D721Med (cell line): ENCODE data around the gene URGCP.
"Not testable (repeated sequence)": the region's sequence is repeated elsewhere in the genome, so short reads cannot be mapped to it uniquely, and the experiment has no call there.

Experiments used
- DNase-seq: peaks from one replicate; pipeline ENCODE4 v3.0.0; 2011; ENCODE audit warnings: low spot score; ENCODE audit not compliant: insufficient read length
- FAIRE-seq: peaks from 2 replicates; lab custom pipeline; 2011; peaks lifted over from hg19 to GRCh38; lab: Jason Lieb, UNC
- CTCF ChIP-seq: IDR thresholded peaks from 2 replicates; pipeline ENCODE4 v1.5.1; 2012; ENCODE audit warnings: mild to moderate bottlenecking, control low read depth; ENCODE audit not compliant: insufficient read depth; ENCODE audit errors: missing control alignments

The URGCP gene

GRCh38 chr7:43921423-43921822 is 15.0 kb upstream of the URGCP start:
- no peak for DNase-seq
- TF ChIP-seq CTCF: no peak
- FAIRE-seq: no peak

GRCh38 chr7:43915907-43916306 is 9.5 kb upstream of the URGCP start:
- FAIRE-seq: no peak
- no peak for TF ChIP-seq CTCF
- DNase-seq: no peak

- FAIRE-seq (no peak), DNase-seq (no peak)
- no peak for TF ChIP-seq CTCF
Observed at GRCh38 chr7:43914795-43915194, 8.4 kb upstream of the URGCP start.

GRCh38 chr7:43905956-43906330 is 453 bp downstream of the URGCP start:
- DNase-seq: peak; percentile 27
- FAIRE-seq: no peak
- TF ChIP-seq CTCF: no peak

GRCh38 chr7:43905209-43905946 is 1.0 kb downstream of the URGCP start:
- no peak for TF ChIP-seq CTCF
- no peak for DNase-seq

GRCh38 chr7:43904533-43905208 is 1.7 kb downstream of the URGCP start:
- DNase-seq (no peak), FAIRE-seq (no peak)
- no peak for TF ChIP-seq CTCF

More at GRCh38 chr7:43905209-43905946, 1.0 kb downstream of the URGCP start:
- no peak for FAIRE-seq

GRCh38 chr7:43902542-43903054 is 3.8 kb downstream of the URGCP start:
- DNase-seq: no peak
- TF ChIP-seq CTCF: no peak
- no peak for FAIRE-seq

GRCh38 chr7:43898571-43898970 is 7.8 kb downstream of the URGCP start:
- not testable (repeated sequence) for DNase-seq, FAIRE-seq
